Measurements from ENCODE around the gene SEZ6. TPM values are rescaled to one million over a fixed set of nuclear protein-coding genes. Genes with fewer than 3 reads are reported as not detected.
A peak's percentile ranks its signal among the peaks of the same experiment; 100 is the strongest.
"Not testable (repeated sequence)": the region's sequence is repeated elsewhere in the genome, so short reads cannot be mapped to it uniquely, and the experiment has no call there.

Gene SEZ6
- total RNA-seq, 2 donors from 2014 or later: 0.43 TPM; not detected in 1

DNA sequence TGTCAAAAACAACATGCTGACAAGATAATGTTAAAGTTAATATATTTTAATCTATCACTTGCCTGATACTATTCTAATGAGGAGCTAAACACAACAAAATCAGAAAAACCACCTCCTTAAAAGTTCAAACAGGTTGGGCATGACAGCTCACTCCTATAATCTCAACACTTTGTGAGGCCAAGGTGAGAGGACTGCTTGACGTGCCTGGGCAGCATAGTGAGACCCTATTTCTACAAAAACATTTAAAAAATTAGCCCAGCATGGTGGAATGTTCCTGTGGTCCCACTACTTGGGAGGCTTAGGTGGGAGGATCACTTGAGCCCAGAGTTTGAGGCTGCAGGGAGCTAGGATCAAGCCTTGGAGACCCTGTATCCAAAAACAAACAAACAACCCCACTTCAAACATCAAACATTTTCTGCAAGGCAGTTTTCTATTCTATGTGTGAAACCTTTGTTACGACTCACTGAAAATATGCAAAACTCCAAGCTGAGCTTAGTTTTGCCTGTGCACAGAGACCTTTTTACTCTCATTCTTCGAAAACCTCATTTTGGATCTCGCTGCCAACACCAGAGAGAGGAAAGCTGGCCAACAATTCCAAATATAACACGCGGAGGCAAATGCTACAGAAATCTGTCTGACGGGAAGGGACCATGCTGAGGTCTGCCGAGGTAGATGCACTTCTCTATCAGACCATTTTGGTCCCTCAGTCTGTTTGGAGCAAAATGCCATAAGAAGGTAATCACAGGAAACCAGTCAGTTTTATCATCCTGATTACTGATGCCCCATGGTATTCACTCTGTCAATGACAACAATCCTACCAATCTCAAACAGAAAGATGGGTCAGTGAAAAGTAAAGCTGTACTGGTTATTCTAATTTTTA, 60.7 kb downstream of the SEZ6 start:
- Mint-ChIP-seq H3K27ac (peak overlapping the region in 1 of 2 donors; percentile 17), H3K36me3 (peaks cover 18 to 62% of the 10 kb centered on the region in 2 donors), H3K9me3 (no peaks in the 10 kb centered on the region)
- ATAC-seq: peak in 1 of 2 donors; percentile 22
- no peak for DNase-seq (ENCODE audit: low spot score in 2 of 2)

DNA sequence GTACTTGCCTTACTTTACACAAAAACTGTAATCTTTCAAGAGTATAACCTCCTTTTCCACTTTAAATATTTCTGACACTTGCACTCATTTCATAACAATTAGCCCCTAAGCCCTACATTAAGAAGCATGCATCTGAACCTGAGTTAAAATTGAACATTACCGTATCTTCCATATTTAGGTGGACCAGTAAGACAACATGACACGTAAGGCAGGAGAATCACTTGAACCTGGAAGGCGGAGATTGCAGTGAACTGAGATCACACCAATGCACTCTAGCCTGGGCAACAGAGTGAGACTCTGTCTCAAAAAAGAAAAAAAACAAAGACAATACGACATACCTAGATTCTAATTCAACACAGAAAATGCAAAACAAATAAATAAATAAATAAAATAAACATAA, 61.5 kb downstream of the SEZ6 start:
- H3K36me3 Mint-ChIP-seq: peaks cover 16 to 58% of the 10 kb centered on the region in 2 donors
- no peak for ATAC-seq
- H3K27ac Mint-ChIP-seq: no peak overlapping the region
- DNase-seq (ENCODE audit: low spot score in 2 of 2): no peak
- no peaks in the 10 kb centered on the region for H3K9me3 Mint-ChIP-seq

DNA sequence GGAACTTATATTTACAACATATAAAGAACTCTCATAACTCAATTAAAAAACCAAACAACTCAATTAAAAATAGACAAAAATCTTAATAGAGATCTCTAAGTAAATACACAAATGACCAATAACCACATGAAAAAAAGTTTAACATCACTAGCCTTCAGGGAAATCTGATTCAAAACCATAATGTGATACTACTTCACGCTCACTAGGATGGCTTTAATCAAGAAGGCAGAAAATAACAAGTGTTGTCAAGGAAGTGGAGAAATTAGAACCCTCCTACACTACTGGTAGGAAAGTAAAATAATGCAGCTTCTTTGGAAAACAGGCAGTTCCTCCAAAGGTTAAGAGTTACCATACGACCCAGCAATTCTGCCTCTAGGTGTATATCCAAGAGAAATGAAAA, 62.9 kb downstream of the SEZ6 start:
- Mint-ChIP-seq H3K27ac (no peak overlapping the region), H3K9me3 (no peaks in the 10 kb centered on the region), H3K36me3 (peaks cover 2 to 47% of the 10 kb centered on the region in 2 donors)
- no peak for DNase-seq (ENCODE audit: low spot score in 2 of 2)
- no peak for ATAC-seq

DNA sequence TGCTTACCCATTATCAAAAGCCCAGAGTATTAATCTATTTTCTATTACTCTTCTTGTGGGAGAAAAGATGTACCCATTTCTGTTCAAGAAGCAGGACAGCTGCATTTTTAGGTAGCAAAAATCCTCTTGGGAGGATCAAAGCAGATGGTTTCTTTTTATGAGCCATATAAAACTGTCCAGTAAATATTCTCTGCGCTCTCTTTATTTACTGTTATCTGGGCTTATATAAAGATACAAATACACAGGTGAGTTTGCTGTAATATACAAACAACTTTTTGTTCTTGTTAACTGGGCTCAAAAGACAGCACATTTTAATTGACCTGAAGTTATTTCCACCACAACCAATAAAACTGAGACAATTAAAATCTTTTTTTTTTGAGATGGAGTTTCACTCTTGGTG, 64.6 kb downstream of the SEZ6 start:
- DNase-seq (ENCODE audit: low spot score in 2 of 2) (no peak), ATAC-seq (no peak)
- no peaks in the 10 kb centered on the region for H3K9me3 Mint-ChIP-seq
- H3K36me3 Mint-ChIP-seq: peaks cover 0 to 42% of the 10 kb centered on the region in 2 donors
- H3K27ac Mint-ChIP-seq: no peak overlapping the region

DNA sequence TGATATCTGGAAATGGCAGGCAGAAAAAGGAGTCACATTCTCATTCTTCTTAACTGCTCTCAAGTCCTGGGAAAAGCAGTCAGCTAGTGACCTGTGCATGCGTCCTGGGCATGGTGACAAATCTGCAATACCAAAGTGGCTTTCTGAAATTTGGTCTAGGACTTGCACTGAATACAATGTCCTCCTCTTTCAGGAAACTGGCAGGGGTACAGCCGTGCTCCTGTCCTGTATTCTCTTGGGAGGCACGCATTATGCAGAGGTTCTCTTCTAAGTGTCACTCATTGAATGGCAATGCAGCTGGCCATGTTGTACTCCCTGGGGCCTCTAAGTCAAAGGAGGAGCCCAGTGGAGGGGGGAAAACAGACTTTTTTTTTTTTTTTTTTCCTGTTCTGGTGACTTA, 65.2 kb downstream of the SEZ6 start:
- H3K36me3 Mint-ChIP-seq: peaks cover 0 to 42% of the 10 kb centered on the region in 2 donors
- H3K9me3 Mint-ChIP-seq: no peaks in the 10 kb centered on the region
- ATAC-seq: no peak
- H3K27ac Mint-ChIP-seq: no peak overlapping the region
- DNase-seq (ENCODE audit: low spot score in 2 of 2): no peak

DNA sequence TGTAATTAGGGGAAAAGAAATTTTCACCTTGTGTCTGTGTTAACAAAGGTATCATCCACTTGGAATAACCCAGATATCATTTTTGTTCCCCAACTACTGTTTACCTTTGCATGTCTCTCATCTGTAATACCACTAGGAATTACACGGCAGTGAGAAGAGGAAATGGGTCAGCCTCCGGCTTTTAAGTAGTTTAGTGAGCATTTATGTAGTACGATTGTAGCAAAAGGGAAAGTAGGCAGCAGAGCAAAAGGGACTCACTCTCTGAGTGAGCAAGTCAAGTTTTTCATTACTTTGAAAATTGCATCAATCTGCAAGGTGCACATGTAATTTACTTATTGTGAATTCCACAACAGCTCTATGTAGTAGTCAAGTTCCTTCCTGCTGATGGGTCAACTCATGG, 65.7 kb downstream of the SEZ6 start:
- Mint-ChIP-seq H3K36me3 (peaks cover 0 to 37% of the 10 kb centered on the region in 2 donors), H3K27ac (peak overlapping the region in 1 of 2 donors; percentile 63), H3K9me3 (no peaks in the 10 kb centered on the region)
- ATAC-seq (peak; percentile 48 to 60), DNase-seq (ENCODE audit: low spot score in 2 of 2) (no peak)

DNA sequence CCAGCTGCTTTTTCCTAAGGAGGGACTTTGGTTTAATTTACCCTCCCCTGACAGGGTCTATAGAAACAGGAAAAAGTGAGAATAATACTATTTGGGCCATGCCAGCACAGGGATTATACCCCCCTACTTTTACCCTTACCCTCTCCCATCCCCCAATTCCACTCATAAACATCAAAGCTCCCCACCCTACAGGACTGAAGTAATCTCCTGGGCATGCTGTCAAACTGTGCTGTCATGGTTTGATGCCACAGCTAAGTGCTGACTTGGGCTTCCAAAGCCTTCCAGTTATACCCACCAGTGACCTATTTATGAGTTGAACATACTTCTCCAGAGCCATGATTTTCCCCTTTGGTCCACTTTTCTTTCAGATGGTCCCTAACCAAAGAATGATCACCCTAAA, 67.3 kb downstream of the SEZ6 start:
- Mint-ChIP-seq H3K36me3 (peaks cover 0 to 33% of the 10 kb centered on the region in 2 donors), H3K27ac (no peak overlapping the region), H3K9me3 (no peaks in the 10 kb centered on the region)
- ATAC-seq (no peak), DNase-seq (ENCODE audit: low spot score in 2 of 2) (no peak)

DNA sequence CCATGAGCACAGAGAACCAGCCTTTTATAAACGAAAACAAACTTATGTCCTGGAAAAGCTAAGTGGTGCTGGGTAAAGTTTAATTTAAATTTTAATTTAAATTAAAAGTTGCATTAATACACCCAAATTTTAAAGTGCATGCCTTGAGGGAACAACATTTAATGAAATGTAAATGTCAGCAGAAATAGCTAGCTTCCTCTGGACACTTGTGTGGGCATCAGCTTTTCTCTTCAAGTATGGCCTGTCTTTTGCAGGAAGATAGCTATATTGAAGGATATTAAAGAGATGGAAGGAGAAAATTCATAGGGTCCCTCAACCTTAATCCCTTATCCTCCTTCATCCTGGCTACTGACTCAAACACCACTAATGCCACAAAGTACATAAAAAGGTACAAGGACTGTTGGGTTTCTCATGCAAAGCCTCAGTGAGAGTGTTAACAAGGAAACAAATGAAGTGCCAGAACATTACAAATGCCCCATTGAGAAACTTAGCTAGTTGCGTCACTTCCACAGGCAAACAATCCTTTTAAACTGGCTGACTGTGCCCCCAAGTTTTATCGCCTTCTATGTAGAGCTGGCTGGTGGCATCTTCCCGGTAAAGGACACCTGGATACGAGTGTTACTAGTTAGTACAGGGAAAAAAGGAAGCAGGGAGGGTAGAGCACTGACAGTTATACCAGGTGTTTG, 68.6 kb downstream of the SEZ6 start:
- Mint-ChIP-seq H3K27ac (no peak overlapping the region), H3K36me3 (peaks cover 0 to 31% of the 10 kb centered on the region in 2 donors), H3K9me3 (no peaks in the 10 kb centered on the region)
- ATAC-seq (no peak), DNase-seq (ENCODE audit: low spot score in 2 of 2) (no peak)

DNA sequence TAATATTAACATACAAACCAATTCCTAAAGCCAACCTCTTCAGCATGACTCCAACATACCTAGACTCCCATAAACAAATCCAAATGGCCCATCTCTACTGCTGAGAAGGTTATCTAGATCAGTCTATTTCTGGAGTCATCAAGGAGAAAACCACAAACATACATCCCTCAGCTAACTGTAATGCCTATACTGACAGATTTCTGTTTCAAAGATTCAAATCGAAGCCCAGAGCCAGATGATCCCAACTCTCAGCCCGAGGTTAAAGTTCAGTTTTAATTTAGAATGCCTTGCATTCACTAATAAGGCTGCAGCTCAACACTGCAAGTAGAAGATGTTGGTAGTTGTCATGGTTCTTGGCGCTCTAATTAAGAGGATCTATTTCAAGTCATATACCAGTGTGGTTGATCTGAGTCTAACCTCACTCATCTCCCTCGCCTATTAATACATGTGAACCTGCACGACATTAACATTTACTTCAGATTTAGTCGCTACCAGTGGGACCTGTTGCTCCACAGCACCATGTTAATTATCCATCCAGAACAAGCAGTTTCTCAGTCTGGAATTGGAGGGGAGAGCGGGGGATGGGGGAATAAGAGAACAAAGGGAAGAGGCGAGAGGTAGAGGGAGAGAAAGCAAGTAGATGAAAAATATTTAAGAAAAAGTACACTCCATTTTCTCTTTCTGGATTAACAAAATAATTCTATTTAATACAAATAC, 69.9 kb downstream of the SEZ6 start:
- H3K9me3 Mint-ChIP-seq: no peaks in the 10 kb centered on the region
- no peak for ATAC-seq
- peaks cover 0 to 23% of the 10 kb centered on the region in 2 donors for H3K36me3 Mint-ChIP-seq
- peak overlapping the region in 1 of 2 donors; percentile 62 for H3K27ac Mint-ChIP-seq
- no peak for DNase-seq (ENCODE audit: low spot score in 2 of 2)

DNA sequence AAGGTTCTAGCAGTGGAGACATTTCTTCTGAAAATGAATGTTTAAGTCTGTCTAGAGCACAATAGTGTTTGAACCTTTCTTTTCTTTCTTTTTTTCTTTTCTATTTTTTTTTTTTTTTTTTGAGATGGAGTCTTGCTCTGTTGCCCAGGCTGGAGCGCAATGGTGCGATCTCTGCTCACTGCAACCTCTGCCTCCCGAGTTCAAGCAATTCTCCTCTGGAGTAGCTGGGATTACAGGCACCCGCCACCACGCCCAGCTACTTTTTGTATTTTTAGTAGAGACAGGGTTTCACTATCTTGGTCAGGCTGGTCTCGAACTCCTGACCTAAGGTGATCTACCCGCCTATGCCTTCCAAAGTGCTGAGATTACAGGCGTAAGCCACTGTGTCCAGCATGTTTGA, 71.3 kb downstream of the SEZ6 start:
- not testable (repeated sequence) for ATAC-seq; DNase-seq (ENCODE audit: low spot score in 2 of 2); H3K27ac Mint-ChIP-seq; H3K9me3 Mint-ChIP-seq
- peaks cover 9 to 37% of the 10 kb centered on the region in 2 donors for H3K36me3 Mint-ChIP-seq

DNA sequence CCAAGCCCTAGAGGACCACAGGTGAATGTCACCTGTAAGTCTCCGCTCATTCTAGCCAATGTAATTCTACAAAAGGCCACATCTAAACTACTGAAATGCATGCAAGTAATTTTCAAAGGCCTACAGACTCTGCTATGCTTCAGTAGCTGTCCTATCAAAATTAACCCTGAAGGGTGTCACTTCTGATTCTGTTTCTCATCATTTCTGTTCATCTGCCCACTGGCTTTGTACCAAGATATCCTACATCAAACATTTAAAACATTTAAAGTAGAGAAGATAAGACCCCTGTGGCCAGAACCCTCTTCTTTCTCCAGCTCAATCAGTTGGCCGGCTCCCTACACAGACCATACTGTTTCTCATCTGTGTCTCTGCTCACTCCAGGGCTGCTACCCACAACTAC, 76.0 kb downstream of the SEZ6 start:
- peaks cover 11 to 12% of the 10 kb centered on the region in 2 donors for H3K9me3 Mint-ChIP-seq
- H3K36me3 Mint-ChIP-seq: peaks cover 40 to 66% of the 10 kb centered on the region in 2 donors
- ATAC-seq (no peak), DNase-seq (ENCODE audit: low spot score in 2 of 2) (no peak)
- peak overlapping the region; percentile 11 to 82 for H3K27ac Mint-ChIP-seq

DNA sequence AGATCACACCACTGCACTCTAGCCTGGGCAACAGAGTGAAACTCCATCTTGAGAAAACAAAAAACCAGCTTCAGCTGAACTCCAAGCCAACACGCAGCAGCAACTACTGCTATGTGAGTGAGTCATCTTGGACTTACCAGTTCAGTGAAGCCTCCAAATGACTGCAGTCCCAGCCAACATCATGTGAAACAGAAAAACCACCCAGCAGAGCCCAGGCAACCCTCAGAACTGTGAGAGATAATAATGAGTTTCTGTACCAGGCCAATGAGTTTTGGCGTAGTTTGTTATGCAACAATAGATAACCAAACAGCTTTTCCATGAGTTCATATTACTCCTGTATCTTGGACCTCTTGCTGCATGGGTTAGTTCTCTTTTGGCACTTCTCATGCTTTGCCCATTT, 77.8 kb downstream of the SEZ6 start:
- ATAC-seq (peak; percentile 90 to 95), DNase-seq (ENCODE audit: low spot score in 2 of 2) (peak; percentile 44 to 74)
- peak overlapping the region; percentile 50 to 85 for H3K27ac Mint-ChIP-seq
- H3K9me3 Mint-ChIP-seq: peaks cover 11 to 12% of the 10 kb centered on the region in 2 donors
- peaks cover 48 to 68% of the 10 kb centered on the region in 2 donors for H3K36me3 Mint-ChIP-seq

DNA sequence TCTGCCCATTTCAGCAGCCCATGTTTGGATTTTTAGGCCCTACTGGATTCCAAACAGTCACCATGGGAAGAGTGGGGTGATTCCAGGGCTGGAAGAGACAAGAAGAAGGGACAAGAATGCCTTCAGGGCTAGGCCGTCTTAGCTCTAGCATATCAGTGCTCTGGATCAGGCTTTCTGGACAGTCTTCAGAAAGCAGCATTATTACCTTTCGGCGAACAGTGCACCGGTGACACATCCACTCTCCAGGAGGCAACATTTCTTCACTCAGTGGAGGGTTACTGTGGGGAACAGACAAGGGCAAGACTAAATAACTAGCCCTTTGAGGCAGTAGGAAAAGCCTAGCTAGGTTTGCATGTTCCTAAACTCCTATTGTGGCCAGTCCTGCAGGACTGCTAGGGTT, 79.0 kb downstream of the SEZ6 start:
- Mint-ChIP-seq H3K9me3 (peaks cover 11 to 12% of the 10 kb centered on the region in 2 donors), H3K36me3 (peaks cover 49 to 76% of the 10 kb centered on the region in 2 donors), H3K27ac (peak overlapping the region in 1 of 2 donors; percentile 85)
- ATAC-seq (no peak), DNase-seq (ENCODE audit: low spot score in 2 of 2) (no peak)

DNA sequence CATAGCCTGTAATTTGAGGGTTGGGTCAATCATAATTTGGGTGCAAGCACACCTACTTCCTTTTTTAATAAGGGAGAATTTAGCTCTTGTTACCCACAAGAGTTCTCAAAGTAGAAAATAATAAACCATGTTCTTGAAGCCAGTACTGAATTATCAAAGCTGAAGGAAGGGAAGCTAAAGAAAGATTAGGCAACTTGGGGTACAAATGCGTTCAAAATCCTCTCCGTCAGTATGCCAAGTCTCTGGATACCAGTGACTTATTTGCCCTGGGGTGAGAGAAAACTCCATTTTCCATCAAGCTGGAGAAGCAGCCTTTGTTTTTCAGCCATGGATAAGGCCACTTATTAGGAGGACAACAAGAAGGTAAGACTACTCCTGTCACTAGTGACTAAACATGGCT, 79.5 kb downstream of the SEZ6 start:
- no peak for DNase-seq (ENCODE audit: low spot score in 2 of 2)
- H3K27ac Mint-ChIP-seq: peak overlapping the region; percentile 13 to 85
- H3K36me3 Mint-ChIP-seq: peaks cover 53 to 81% of the 10 kb centered on the region in 2 donors
- no peak for ATAC-seq
- peaks cover 11 to 12% of the 10 kb centered on the region in 2 donors for H3K9me3 Mint-ChIP-seq

DNA sequence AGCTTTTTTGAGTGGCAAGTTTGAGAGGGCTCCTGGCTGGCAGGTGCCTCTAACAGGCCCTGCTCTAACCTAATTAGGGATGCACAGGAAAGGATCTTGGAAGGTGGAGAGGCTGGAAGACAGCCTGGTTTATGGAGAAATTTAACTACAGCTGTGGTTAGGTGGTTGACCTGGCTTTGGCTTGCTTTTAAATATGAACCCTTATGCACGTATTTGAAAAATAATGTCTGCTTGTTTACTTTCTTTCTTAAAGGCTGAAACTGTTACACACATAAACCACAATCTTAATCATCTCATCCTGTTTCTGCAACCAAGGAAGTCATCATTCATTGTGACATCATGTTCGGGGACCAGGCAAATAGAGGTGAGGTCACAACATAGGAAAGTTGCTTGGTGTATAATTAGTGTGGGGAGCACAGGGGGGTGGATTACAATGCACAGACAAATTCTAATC, 79.9 kb downstream of the SEZ6 start:
- DNase-seq (ENCODE audit: low spot score in 2 of 2) (peak in 1 of 2 donors; percentile 27), ATAC-seq (peak; percentile 73 to 83)
- Mint-ChIP-seq H3K27ac (peak overlapping the region; percentile 13 to 85), H3K36me3 (peaks cover 56 to 83% of the 10 kb centered on the region in 2 donors), H3K9me3 (peaks cover 11 to 12% of the 10 kb centered on the region in 2 donors)

DNA sequence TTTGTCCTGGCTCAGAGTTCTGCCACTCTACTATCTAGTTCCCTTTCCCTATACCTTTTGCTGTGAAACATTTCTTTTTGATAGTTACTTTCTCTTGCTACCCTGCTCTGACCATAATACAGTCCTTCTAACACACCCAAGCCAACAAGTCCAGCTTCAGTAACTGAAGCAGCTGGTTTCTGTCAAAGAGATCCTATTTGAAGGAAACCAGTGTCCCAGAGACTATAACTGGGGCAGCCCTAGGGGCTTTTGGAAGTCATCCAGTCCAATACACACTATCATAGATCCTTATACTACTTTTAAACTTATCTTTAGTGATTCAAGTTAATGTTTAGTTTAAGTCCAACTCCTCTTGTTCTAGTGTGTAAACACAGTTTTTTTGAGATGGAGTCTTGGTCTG, 85.6 kb downstream of the SEZ6 start:
- Mint-ChIP-seq H3K27ac (peak overlapping the region in 1 of 2 donors; percentile 82), H3K9me3 (peaks cover 2 to 3% of the 10 kb centered on the region in 2 donors), H3K36me3 (peaks cover 37 to 68% of the 10 kb centered on the region in 2 donors)
- ATAC-seq: no peak
- no peak for DNase-seq (ENCODE audit: low spot score in 2 of 2)
